NB4 (cell line): ENCODE data around the gene TMEM44.
A peak's percentile ranks its signal among the peaks of the same experiment; 100 is the strongest.

ENCODE experiments used
- DNase-seq: peaks from one replicate; pipeline ENCODE4 v3.0.0; 2010; ENCODE audit warnings: low read depth
- H3K4me3 ChIP-seq: one replicate; pipeline ENCODE4 v1.5.1; 2011; ENCODE audit warnings: mild to moderate bottlenecking, low read depth, low read length, moderate library complexity
- CTCF ChIP-seq: IDR thresholded peaks from one replicate; pipeline ENCODE4 v1.5.1; 2012; ENCODE audit warnings: low read depth, low read length
- MAX ChIP-seq: IDR thresholded peaks from 2 replicates; pipeline ENCODE4 v1.6.1; 2011; ENCODE audit warnings: low read depth, low read length
- MYC ChIP-seq: IDR thresholded peaks from 2 replicates; pipeline ENCODE4 v1.6.1; 2011; ENCODE audit warnings: low read depth, low read length
- POLR2A ChIP-seq: IDR thresholded peaks from 2 replicates; pipeline ENCODE4 v1.6.1; 2011; ENCODE audit warnings: mild to moderate bottlenecking; ENCODE audit not compliant: insufficient read length; ENCODE audit errors: extremely low read depth

Gene TMEM44

GRCh38 chr3:194565597-194566190 is 67.5 kb downstream of the TMEM44 start:
- H3K4me3 ChIP-seq = no peak overlapping the region
- no peak for DNase-seq
- no peak for TF ChIP-seq POLR2A
- no peak for TF ChIP-seq CTCF
- TF ChIP-seq MAX = no peak
- no peak for TF ChIP-seq MYC

- H3K4me3 ChIP-seq = no peak overlapping the region
- no peak for TF ChIP-seq MAX
- no peak for TF ChIP-seq CTCF
- TF ChIP-seq POLR2A = no peak
- TF ChIP-seq MYC = no peak
- DNase-seq = no peak
Measured at GRCh38 chr3:194562986-194563385, 70.2 kb downstream of the TMEM44 start.

GRCh38 chr3:194561306-194561974 is 71.8 kb downstream of the TMEM44 start:
- DNase-seq = no peak
- TF ChIP-seq POLR2A = no peak
- TF ChIP-seq CTCF = no peak
- no peak for TF ChIP-seq MAX
- no peak for TF ChIP-seq MYC

GRCh38 chr3:194560047-194560446 is 73.2 kb downstream of the TMEM44 start:
- no peak for DNase-seq
- H3K4me3 ChIP-seq = no peak overlapping the region
- TF ChIP-seq MAX = no peak
- no peak for TF ChIP-seq CTCF
- no peak for TF ChIP-seq MYC
- no peak for TF ChIP-seq POLR2A

More at GRCh38 chr3:194561306-194561974, 71.8 kb downstream of the TMEM44 start:
- no peak overlapping the region for H3K4me3 ChIP-seq

GRCh38 chr3:194559530-194559929 is 73.7 kb downstream of the TMEM44 start:
- no peak overlapping the region for H3K4me3 ChIP-seq
- DNase-seq = no peak
- TF ChIP-seq MAX = no peak

- no peak for TF ChIP-seq MYC
- no peak for TF ChIP-seq POLR2A
- no peak for TF ChIP-seq CTCF
- no peak for TF ChIP-seq MAX
- no peak for DNase-seq
- peak overlapping the region; percentile 25 for H3K4me3 ChIP-seq
Measured at GRCh38 chr3:194556086-194557056, 76.8 kb downstream of the TMEM44 start.
